AG04450 (cell line): ENCODE results near the gene SEPTIN8. TPM values are rescaled to one million over a fixed set of nuclear protein-coding genes. Genes with fewer than 3 reads are reported as not detected.

Source experiments
- CTCF ChIA-PET: fragments of 300-600, 350-600 bp; formaldehyde crosslinking; extraction: SDS; loops from one replicate; lab custom pipeline; 2022; ENCODE audit warnings: antibody characterized with exemption, inconsistent platforms; lab: Charles Lee
- POLR2A ChIA-PET: fragments of 350-600 bp; formaldehyde crosslinking; extraction: SDS; loops from one replicate; lab custom pipeline; 2021; ENCODE audit warnings: antibody characterized with exemption, inconsistent platforms; lab: Yijun Ruan, JAX
- DNase-seq: peaks from one replicate; pipeline ENCODE4 v3.0.0-alpha.2; 2011; ENCODE audit warnings: low read depth, low spot score
- H3K27ac ChIP-seq: one replicate; pipeline ENCODE4 v1.5.1; 2012; ENCODE audit warnings: low read depth, low read length, control low read depth
- H3K27me3 ChIP-seq: one replicate; pipeline ENCODE4 v1.6.0; 2012; ENCODE audit warnings: low read length; ENCODE audit not compliant: control insufficient read depth, insufficient read depth
- H3K4me3 ChIP-seq: 2 replicates; pipeline ENCODE4 v1.5.1; 2011; ENCODE audit warnings: mild to moderate bottlenecking, low read depth, low read length, control low read depth
- H3K9me3 ChIP-seq: 2 replicates; pipeline ENCODE4 v1.5.1; 2012; ENCODE audit warnings: low read length; ENCODE audit not compliant: control insufficient read depth, insufficient read depth
- polyA plus RNA-seq: library from polyadenylated mRNA; depleted of rRNA; stranded (reverse); fragments of >200 nt; gene quantifications from 2 replicates; pipeline ENCODE4 v1.2.3, GENCODE V29; 2011
- TF ChIP-seq, protein P1 (sequence below): IDR thresholded peaks from 2 replicates; pipeline ENCODE4 v1.5.1; 2011; ENCODE audit warnings: low read depth, low read length, control low read depth, inconsistent platforms

SEPTIN8 gene
- polyA plus RNA-seq, 1 experiment: 62.4 TPM

DNA sequence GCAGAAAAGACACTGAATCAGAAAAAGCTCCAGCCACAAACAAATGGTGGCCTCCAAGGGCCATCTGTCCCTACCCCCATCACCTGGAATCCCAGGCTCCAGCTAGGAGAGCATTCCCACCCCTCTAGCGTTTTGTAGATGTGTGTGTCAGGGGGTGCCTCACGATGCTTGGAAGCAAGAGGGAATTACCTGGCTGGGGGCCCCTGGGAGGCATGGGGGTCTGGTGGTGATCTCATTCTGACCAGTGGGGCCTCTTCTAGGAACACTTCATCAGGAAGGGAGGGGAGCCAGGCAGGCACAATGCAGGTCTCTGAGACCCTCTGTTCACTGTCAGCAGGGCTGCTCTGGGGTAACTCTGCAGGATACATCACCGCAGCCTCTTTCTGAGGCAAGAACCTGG lies 47.4 kb upstream of the SEPTIN8 start:
- CTCF ChIA-PET: interaction anchor here (8.2 kb wide), 1 partner anchor 71 kb away, joined by 147 read pairs; no protein-coding TSS in a partner anchor
- Histone ChIP-seq H3K4me3 (no peak overlapping the region), H3K9me3 (no peaks in the 10 kb centered on the region), H3K27me3 (no peaks in the 10 kb centered on the region), H3K27ac (no peak overlapping the region)
- TF ChIP-seq, protein P1, sequence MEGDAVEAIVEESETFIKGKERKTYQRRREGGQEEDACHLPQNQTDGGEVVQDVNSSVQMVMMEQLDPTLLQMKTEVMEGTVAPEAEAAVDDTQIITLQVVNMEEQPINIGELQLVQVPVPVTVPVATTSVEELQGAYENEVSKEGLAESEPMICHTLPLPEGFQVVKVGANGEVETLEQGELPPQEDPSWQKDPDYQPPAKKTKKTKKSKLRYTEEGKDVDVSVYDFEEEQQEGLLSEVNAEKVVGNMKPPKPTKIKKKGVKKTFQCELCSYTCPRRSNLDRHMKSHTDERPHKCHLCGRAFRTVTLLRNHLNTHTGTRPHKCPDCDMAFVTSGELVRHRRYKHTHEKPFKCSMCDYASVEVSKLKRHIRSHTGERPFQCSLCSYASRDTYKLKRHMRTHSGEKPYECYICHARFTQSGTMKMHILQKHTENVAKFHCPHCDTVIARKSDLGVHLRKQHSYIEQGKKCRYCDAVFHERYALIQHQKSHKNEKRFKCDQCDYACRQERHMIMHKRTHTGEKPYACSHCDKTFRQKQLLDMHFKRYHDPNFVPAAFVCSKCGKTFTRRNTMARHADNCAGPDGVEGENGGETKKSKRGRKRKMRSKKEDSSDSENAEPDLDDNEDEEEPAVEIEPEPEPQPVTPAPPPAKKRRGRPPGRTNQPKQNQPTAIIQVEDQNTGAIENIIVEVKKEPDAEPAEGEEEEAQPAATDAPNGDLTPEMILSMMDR: no peak
- POLR2A ChIA-PET: no interaction called here
- DNase-seq: no peak

DNA sequence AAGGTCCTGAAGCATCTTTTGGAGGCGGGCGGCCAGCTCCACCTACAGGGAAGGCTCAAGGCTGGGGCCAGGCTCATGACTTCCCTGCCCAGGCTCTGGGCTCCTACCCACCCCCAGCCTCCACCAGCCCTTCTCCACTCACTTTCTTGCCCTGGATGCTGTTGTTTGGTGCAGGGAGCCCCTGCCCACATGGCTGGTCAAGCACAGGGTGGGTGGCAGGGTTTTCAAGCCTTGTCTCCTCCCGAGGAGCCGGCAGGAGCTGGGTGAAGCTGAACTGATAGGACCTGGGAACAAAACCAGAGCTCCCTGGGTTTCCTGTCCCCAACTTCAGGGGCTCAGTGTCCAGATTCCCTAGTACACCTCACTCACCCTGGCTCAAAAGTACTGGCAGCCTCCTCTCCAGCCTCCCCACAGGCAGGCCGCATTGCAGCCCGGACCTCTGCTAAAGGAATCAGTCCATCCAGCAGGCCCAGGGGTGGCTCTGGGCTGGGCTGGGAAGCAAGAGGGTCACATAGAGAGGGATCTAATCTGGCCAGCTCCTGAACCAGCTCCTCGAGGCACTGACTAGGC lies 46.5 kb upstream of the SEPTIN8 start:
- Histone ChIP-seq H3K27me3 (no peaks in the 10 kb centered on the region), H3K9me3 (no peaks in the 10 kb centered on the region), H3K4me3 (no peak overlapping the region), H3K27ac (no peak overlapping the region)
- ChIA-PET CTCF (interaction anchor here (0.8 to 8.2 kb wide), 3 partner anchors 59 to 277 kb away, joined by 5 to 147 read pairs (median 5); no protein-coding TSS in a partner anchor), POLR2A (no interaction called here)
- DNase-seq: no peak
- TF ChIP-seq, protein P1: no peak

DNA sequence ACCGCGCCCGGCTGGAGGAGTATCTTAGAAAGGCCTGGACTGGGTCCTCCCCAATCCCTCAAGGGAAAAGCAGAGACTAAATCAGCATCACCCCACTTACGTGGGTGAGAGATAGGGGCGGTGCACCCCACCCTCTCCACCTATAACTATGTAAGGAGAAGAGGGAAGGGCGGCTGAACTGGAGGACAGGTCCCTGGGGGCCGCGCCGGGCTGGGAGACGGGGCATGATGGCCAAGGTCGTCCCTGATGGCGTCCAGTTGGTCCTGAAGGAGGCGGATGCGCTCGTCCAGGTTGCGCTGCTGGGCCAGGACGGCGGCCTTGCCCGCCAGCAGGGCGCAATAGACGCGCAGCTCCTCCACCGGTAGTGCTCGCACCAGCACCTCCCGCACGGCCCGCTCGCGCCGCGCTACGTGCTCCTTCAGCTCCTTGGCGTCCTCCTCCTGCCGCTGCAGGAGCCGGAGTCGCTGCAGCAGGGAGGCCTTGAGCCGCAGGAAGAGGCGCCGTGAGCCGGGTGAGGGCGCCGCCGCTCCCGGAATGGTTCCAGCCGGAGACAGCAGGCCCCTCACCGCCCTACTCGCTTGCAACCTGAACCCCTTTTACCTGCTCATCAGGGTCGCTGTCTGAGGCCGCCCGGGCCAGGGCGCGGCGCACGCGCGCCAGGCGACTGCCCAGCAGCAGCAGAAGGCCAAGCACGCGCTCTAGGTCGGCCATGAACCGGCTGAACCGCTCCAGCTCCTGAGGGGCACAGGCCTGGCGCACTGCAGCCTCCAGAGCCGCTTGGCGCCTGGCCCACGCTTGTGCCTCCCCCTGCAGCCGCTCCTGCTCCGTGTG lies 45.8 kb upstream of the SEPTIN8 start:
- no peak for DNase-seq
- TF ChIP-seq, protein P1: no peak
- H3K4me3 ChIP-seq: no peak overlapping the region
- no peaks in the 10 kb centered on the region for H3K27me3 ChIP-seq
- no peaks in the 10 kb centered on the region for H3K9me3 ChIP-seq
- no peak overlapping the region for H3K27ac ChIP-seq
- POLR2A ChIA-PET: no interaction called here
- CTCF ChIA-PET: interaction anchor here (0.6 to 8.2 kb wide), 5 partner anchors 28 to 276 kb away, joined by 3 to 147 read pairs (median 5); no protein-coding TSS in a partner anchor

DNA sequence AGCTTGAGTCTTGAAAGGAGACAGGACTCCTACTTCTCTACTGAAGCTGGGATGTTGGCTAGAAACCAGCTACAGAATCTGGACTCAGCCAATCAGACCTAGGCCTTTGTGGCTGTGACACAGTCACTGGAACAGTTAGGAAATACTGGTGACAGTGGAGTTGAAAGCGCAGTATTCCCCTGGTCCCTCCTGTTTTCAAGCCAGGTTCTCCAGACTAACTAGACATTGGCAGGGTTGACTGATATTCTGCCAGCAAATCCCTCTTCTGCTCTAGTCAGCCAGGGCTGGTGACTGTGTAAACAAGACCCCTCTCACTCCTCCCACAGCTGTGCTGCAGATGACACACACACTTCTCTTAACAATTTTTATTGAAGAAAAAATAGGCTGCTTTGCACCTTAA lies 44.8 kb upstream of the SEPTIN8 start:
- H3K9me3 ChIP-seq: no peaks in the 10 kb centered on the region
- ChIA-PET CTCF (interaction anchor here (0.6 to 8.2 kb wide), 8 partner anchors 14 to 434 kb away, joined by 3 to 147 read pairs (median 16); no protein-coding TSS in a partner anchor), POLR2A (interaction anchor here (0.7 kb wide), 1 partner anchor 1247 kb away, joined by 6 read pairs; no protein-coding TSS in a partner anchor)
- no peak overlapping the region for H3K27ac ChIP-seq
- TF ChIP-seq, protein P1: no peak
- H3K27me3 ChIP-seq: no peaks in the 10 kb centered on the region
- H3K4me3 ChIP-seq: no peak overlapping the region
- peak; percentile 53 for DNase-seq
